Natural killer cell treated with Interleukin-12 subunit alpha and Interleukin-12 subunit beta and Interleukin-15 and Interleukin-18, amount 100 ng/mL, for 72 hours (primary cell): ENCODE measurements around the gene ZNF592. TPM values are rescaled to one million over a fixed set of nuclear protein-coding genes. Genes with fewer than 3 reads are reported as not detected.

Experiments
- ATAC-seq, 2 donors: fragments of 150-1000 bp; cut with Tn5 transposase in 1 of 2; sonication (Bioruptor Pico), chemical (Tn5 transposase) in 1 of 2; 2 replicates each; pipeline ENCODE4 v1.10.0; 2021
- DNase-seq: peaks from one replicate; pipeline ENCODE4 v3.0.0; 2022; ENCODE audit warnings: low spot score
- H3K27ac Mint-ChIP-seq, 2 donors: 1 replicate in 1 of 2; 2 replicates in 1 of 2; pipeline ENCODE4 v1.8.0; 2022; ENCODE audit warnings: mixed read lengths in 2 of 2, mild to moderate bottlenecking in 1 of 2, moderate library complexity in 1 of 2
- H3K27me3 Mint-ChIP-seq, 2 donors: 1 replicate in 1 of 2; 2 replicates in 1 of 2; pipeline ENCODE4 v1.8.0; 2022; ENCODE audit warnings: mixed read lengths in 2 of 2
- H3K36me3 Mint-ChIP-seq: one replicate; pipeline ENCODE4 v1.8.0; 2022; ENCODE audit warnings: mixed read lengths
- H3K4me1 Mint-ChIP-seq, 2 donors: 1 replicate in 1 of 2; 2 replicates in 1 of 2; pipeline ENCODE4 v1.8.0; 2022; ENCODE audit warnings: low read depth in 2 of 2, mixed read lengths in 2 of 2, mild to moderate bottlenecking in 1 of 2
- H3K4me3 Mint-ChIP-seq: one replicate; pipeline ENCODE4 v1.8.0; 2022; ENCODE audit warnings: mixed read lengths
- H3K9me3 Mint-ChIP-seq: 2 replicates; pipeline ENCODE4 v1.8.0; 2022; ENCODE audit warnings: mixed read lengths
- total RNA-seq, 2 donors: library from RNA; stranded (reverse); gene quantifications; one replicate each; pipeline ENCODE4 v1.2.3, GENCODE V29; 2022

The ZNF592 gene
- total RNA-seq, 2 donors from 2014 or later: 23.7 to 41.3 TPM

GRCh38 chr15:84813435-84813834, 65.0 kb downstream of the ZNF592 start:
- H3K9me3 Mint-ChIP-seq: no peaks in the 10 kb centered on the region
- no peak overlapping the region for H3K4me3 Mint-ChIP-seq
- H3K36me3 Mint-ChIP-seq: no peaks in the 10 kb centered on the region
- no peak for ATAC-seq
- peaks cover 11 to 14% of the 10 kb centered on the region in 2 donors for H3K27me3 Mint-ChIP-seq
- H3K4me1 Mint-ChIP-seq: peaks cover 6 to 9% of the 10 kb centered on the region in 2 donors
- no peak for DNase-seq
- H3K27ac Mint-ChIP-seq: no peak overlapping the region

- H3K4me1 Mint-ChIP-seq: peaks cover 6 to 9% of the 10 kb centered on the region in 2 donors
- no peaks in the 10 kb centered on the region for H3K9me3 Mint-ChIP-seq
- peaks cover 11 to 14% of the 10 kb centered on the region in 2 donors for H3K27me3 Mint-ChIP-seq
- no peak overlapping the region for H3K4me3 Mint-ChIP-seq
- ATAC-seq (no peak), DNase-seq (no peak)
- H3K27ac Mint-ChIP-seq: no peak overlapping the region
- H3K36me3 Mint-ChIP-seq: no peaks in the 10 kb centered on the region
Measured at GRCh38 chr15:84813931-84814330, 65.5 kb downstream of the ZNF592 start.

- ATAC-seq (no peak), DNase-seq (no peak)
- peaks cover 11 to 14% of the 10 kb centered on the region in 2 donors for H3K27me3 Mint-ChIP-seq
- no peaks in the 10 kb centered on the region for H3K9me3 Mint-ChIP-seq
- H3K4me3 Mint-ChIP-seq: no peak overlapping the region
- peaks cover 6 to 9% of the 10 kb centered on the region in 2 donors for H3K4me1 Mint-ChIP-seq
- H3K27ac Mint-ChIP-seq: no peak overlapping the region
- H3K36me3 Mint-ChIP-seq: no peaks in the 10 kb centered on the region
Measured at GRCh38 chr15:84814916-84815315, 66.5 kb downstream of the ZNF592 start.

- ATAC-seq (peak in 1 of 2 donors; percentile 11), DNase-seq (no peak)
- Mint-ChIP-seq H3K27me3 (peaks cover 11 to 14% of the 10 kb centered on the region in 2 donors), H3K9me3 (no peaks in the 10 kb centered on the region), H3K4me3 (no peak within 1 kb of the TSS), H3K36me3 (no peaks in the 10 kb centered on the region), H3K27ac (peak within 1 kb of the TSS in 1 of 2 donors; percentile 25), H3K4me1 (peaks cover 6 to 9% of the 10 kb centered on the region in 2 donors)
Measured at GRCh38 chr15:84816694-84817465, 68.5 kb downstream of the ZNF592 start, which contains the start of gene ALPK3. Gene ALPK3 (plus strand): TSS chr15:84817356. CDS start chr15:84817453, 97 bp downstream.

GRCh38 chr15:84817466-84818081, 69.2 kb downstream of the ZNF592 start:
- H3K4me1 Mint-ChIP-seq: peaks cover 6 to 9% of the 10 kb centered on the region in 2 donors
- H3K36me3 Mint-ChIP-seq: no peaks in the 10 kb centered on the region
- H3K27ac Mint-ChIP-seq: no peak overlapping the region
- H3K4me3 Mint-ChIP-seq: no peak overlapping the region
- DNase-seq (no peak), ATAC-seq (peak in 1 of 2 donors; percentile 31)
- H3K27me3 Mint-ChIP-seq: peaks cover 11 to 14% of the 10 kb centered on the region in 2 donors
- H3K9me3 Mint-ChIP-seq: no peaks in the 10 kb centered on the region

- DNase-seq (no peak), ATAC-seq (no peak)
- no peaks in the 10 kb centered on the region for H3K9me3 Mint-ChIP-seq
- H3K4me1 Mint-ChIP-seq: peaks cover 6 to 9% of the 10 kb centered on the region in 2 donors
- H3K27ac Mint-ChIP-seq: peak overlapping the region in 1 of 2 donors; percentile 9
- H3K4me3 Mint-ChIP-seq: no peak overlapping the region
- peaks cover 11 to 14% of the 10 kb centered on the region in 2 donors for H3K27me3 Mint-ChIP-seq
- no peaks in the 10 kb centered on the region for H3K36me3 Mint-ChIP-seq
Measured at GRCh38 chr15:84818261-84819131, 70.1 kb downstream of the ZNF592 start.

GRCh38 chr15:84819291-84819768, 70.9 kb downstream of the ZNF592 start:
- Mint-ChIP-seq H3K4me3 (no peak overlapping the region), H3K36me3 (no peaks in the 10 kb centered on the region), H3K27ac (peak overlapping the region in 1 of 2 donors; percentile 9), H3K27me3 (peaks cover 11 to 14% of the 10 kb centered on the region in 2 donors), H3K9me3 (no peaks in the 10 kb centered on the region), H3K4me1 (peaks cover 6 to 9% of the 10 kb centered on the region in 2 donors)
- ATAC-seq: peak in 1 of 2 donors; percentile 43
- no peak for DNase-seq

- no peak overlapping the region for H3K4me3 Mint-ChIP-seq
- H3K9me3 Mint-ChIP-seq: no peaks in the 10 kb centered on the region
- peaks cover 11 to 14% of the 10 kb centered on the region in 2 donors for H3K27me3 Mint-ChIP-seq
- ATAC-seq (no peak), DNase-seq (no peak)
- H3K36me3 Mint-ChIP-seq: no peaks in the 10 kb centered on the region
- peaks cover 6 to 9% of the 10 kb centered on the region in 2 donors for H3K4me1 Mint-ChIP-seq
- H3K27ac Mint-ChIP-seq: no peak overlapping the region
Measured at GRCh38 chr15:84819791-84820190, 71.4 kb downstream of the ZNF592 start.

- ATAC-seq: no peak
- peaks cover 2 to 4% of the 10 kb centered on the region in 2 donors for H3K27me3 Mint-ChIP-seq
- no peak for DNase-seq
- H3K9me3 Mint-ChIP-seq: no peaks in the 10 kb centered on the region
- H3K27ac Mint-ChIP-seq: no peak overlapping the region
- peaks cover 4 to 7% of the 10 kb centered on the region in 2 donors for H3K4me1 Mint-ChIP-seq
- H3K36me3 Mint-ChIP-seq: no peaks in the 10 kb centered on the region
- no peak overlapping the region for H3K4me3 Mint-ChIP-seq
Measured at GRCh38 chr15:84821501-84822021, 73.2 kb downstream of the ZNF592 start.

GRCh38 chr15:84822653-84823281, 74.4 kb downstream of the ZNF592 start:
- H3K4me3 Mint-ChIP-seq: no peak overlapping the region
- peaks cover 3 to 5% of the 10 kb centered on the region in 2 donors for H3K4me1 Mint-ChIP-seq
- H3K36me3 Mint-ChIP-seq: no peaks in the 10 kb centered on the region
- no peak overlapping the region for H3K27ac Mint-ChIP-seq
- no peaks in the 10 kb centered on the region for H3K9me3 Mint-ChIP-seq
- H3K27me3 Mint-ChIP-seq: peaks cover 0 to 2% of the 10 kb centered on the region in 2 donors
- ATAC-seq: no peak
- DNase-seq: no peak

GRCh38 chr15:84823282-84823878, 75.0 kb downstream of the ZNF592 start:
- Mint-ChIP-seq H3K27ac (no peak overlapping the region), H3K4me3 (no peak overlapping the region), H3K9me3 (no peaks in the 10 kb centered on the region), H3K27me3 (no peaks in the 10 kb centered on the region), H3K4me1 (no peaks in the 10 kb centered on the region), H3K36me3 (no peaks in the 10 kb centered on the region)
- ATAC-seq (no peak), DNase-seq (no peak)

- DNase-seq (no peak), ATAC-seq (no peak)
- H3K36me3 Mint-ChIP-seq: no peaks in the 10 kb centered on the region
- H3K27ac Mint-ChIP-seq: no peak overlapping the region
- no peaks in the 10 kb centered on the region for H3K4me1 Mint-ChIP-seq
- no peaks in the 10 kb centered on the region for H3K9me3 Mint-ChIP-seq
- no peak overlapping the region for H3K4me3 Mint-ChIP-seq
- H3K27me3 Mint-ChIP-seq: no peaks in the 10 kb centered on the region
Measured at GRCh38 chr15:84824260-84825007, 76.0 kb downstream of the ZNF592 start.
